GM12878 (cell line): Measurements from ENCODE around the gene THAP7. TPM values are rescaled to one million over a fixed set of nuclear protein-coding genes. Genes with fewer than 3 reads are reported as not detected.
A peak's percentile ranks its signal among the peaks of the same experiment; 100 is the strongest.

Source experiments
- ATAC-seq: fragments of 200-7000 bp; cut with Tn5 transposase; 3 replicates; pipeline ENCODE4 v1.9.1; 2020; ENCODE audit warnings: mild to moderate bottlenecking, moderate library complexity
- BruUV-seq: library from RNA; stranded (reverse); fragments of 400-500 nt; replicated peaks from 2 replicates; lab custom pipeline; 2021; lab: Mats Ljungman, UMichigan
- CTCF ChIA-PET: fragments of 300-600 bp; sonication (Branson Sonifier 250); formaldehyde crosslinking; extraction: SDS; loops from one replicate; lab custom pipeline; 2021; ENCODE audit warnings: inconsistent platforms; lab: Yijun Ruan, JAX
- POLR2A ChIA-PET: fragments of 350-600 bp; formaldehyde crosslinking; extraction: SDS; loops from one replicate; lab custom pipeline; 2021; ENCODE audit warnings: inconsistent platforms; lab: Charles Lee
- RAD21 ChIA-PET: fragments of 300-600 bp; sonication (Branson Sonifier 250); formaldehyde crosslinking; loops from one replicate; lab custom pipeline; 2023; ENCODE audit warnings: antibody characterized with exemption; ENCODE audit not compliant: unreplicated experiment; lab: Charles Lee
- SMC1A ChIA-PET: fragments of 300-600 bp; sonication (Branson Sonifier 250); formaldehyde crosslinking; loops from one replicate; lab custom pipeline; 2023; ENCODE audit not compliant: unreplicated experiment, uncharacterized antibody; lab: Charles Lee
- DNase-seq: peaks from one replicate; pipeline ENCODE4 v3.0.0-alpha.2; 2011; ENCODE audit warnings: low read depth, low spot score
- FAIRE-seq: peaks from 3 replicates; lab custom pipeline; 2011; peaks lifted over from hg19 to GRCh38; lab: Jason Lieb, UNC
- H2AFZ ChIP-seq: 2 replicates; pipeline ENCODE4 v1.6.0; 2011; ENCODE audit warnings: low read depth, low read length, control low read depth; ENCODE audit not compliant: control insufficient read depth
- H3K27ac ChIP-seq: 2 replicates; pipeline ENCODE4 v1.5.1; 2011; ENCODE audit warnings: control low read depth; ENCODE audit not compliant: control insufficient read depth, insufficient read depth
- H3K27me3 ChIP-seq, 2 experiments: replicated peaks in 1 of 2; 2 replicates each; pipeline versions ENCODE4 v1.6.0 to v1.6.1; 2011; ENCODE audit warnings: low read length in 1 of 2; ENCODE audit not compliant: control insufficient read depth in 2 of 2, insufficient read depth in 2 of 2
- H3K36me3 ChIP-seq, 2 experiments: 2 replicates each; pipeline ENCODE4 v1.5.1; 2011; ENCODE audit warnings: low read length in 1 of 2; ENCODE audit not compliant: control insufficient read depth in 2 of 2, insufficient read depth in 2 of 2
- H3K4me1 ChIP-seq: 2 replicates; pipeline ENCODE4 v1.6.1; 2011; ENCODE audit warnings: mild to moderate bottlenecking, low read length, moderate library complexity, mixed read lengths; ENCODE audit not compliant: control insufficient read depth, insufficient read depth
- H3K4me2 ChIP-seq: 2 replicates; pipeline ENCODE4 v1.6.0; 2011; ENCODE audit warnings: control low read depth; ENCODE audit not compliant: control insufficient read depth, insufficient read depth
- H3K4me3 ChIP-seq: fragments of 200-600 bp; sonication (generic); 2 replicates; pipeline ENCODE4 v1.5.1; 2016
- H3K79me2 ChIP-seq: 2 replicates; pipeline ENCODE4 v1.6.0; 2011; ENCODE audit warnings: low read length; ENCODE audit not compliant: control insufficient read depth, insufficient read depth
- H3K9ac ChIP-seq: 2 replicates; pipeline ENCODE4 v1.8.0; 2011; ENCODE audit warnings: low read length, control low read depth, mixed read lengths; ENCODE audit not compliant: control insufficient read depth, insufficient read depth
- H3K9me3 ChIP-seq: replicated peaks from 3 replicates; pipeline ENCODE4 v1.5.1; 2011; ENCODE audit warnings: mild to moderate bottlenecking, low read length; ENCODE audit not compliant: control insufficient read depth, insufficient read depth
- H4K20me1 ChIP-seq: 2 replicates; pipeline ENCODE4 v1.6.0; 2011; ENCODE audit not compliant: control insufficient read depth, insufficient read depth
- BHLHE40 ChIP-seq, 2 experiments: fragments of 450-650 bp in 1 of 2; IDR thresholded peaks; 2 replicates each; pipeline ENCODE4 v1.6.1; 2011 to 2017; ENCODE audit warnings: low read depth in 2 of 2, borderline replicate concordance in 1 of 2, improper control_type of control experiment in 1 of 2, low read length in 1 of 2, mild to moderate bottlenecking in 1 of 2
- CBX5 ChIP-seq: sonication (generic); IDR thresholded peaks from 2 replicates; pipeline ENCODE4 v1.6.1; 2016; ENCODE audit warnings: low read depth, moderate library complexity, mild to moderate bottlenecking, inconsistent platforms
- ETV6 ChIP-seq, 2 experiments: fragments of 450-650 bp in 1 of 2; IDR thresholded peaks in 1 of 2; conservative IDR thresholded peaks in 1 of 2; 2 replicates each; pipeline ENCODE4 v1.6.1; 2014; ENCODE audit warnings: antibody characterized with exemption in 1 of 2, borderline replicate concordance in 1 of 2, low read depth in 1 of 2, mild to moderate bottlenecking in 1 of 2, moderate library complexity in 1 of 2
- MEF2A ChIP-seq: IDR thresholded peaks from 2 replicates; pipeline ENCODE4 v1.6.1; 2011; ENCODE audit warnings: low read depth, mild to moderate bottlenecking, low read length, moderate library complexity; ENCODE audit not compliant: insufficient read depth
- PAX5 ChIP-seq: IDR thresholded peaks from 2 replicates; pipeline ENCODE4 v1.6.1; 2011; ENCODE audit warnings: low read depth, low read length, borderline replicate concordance
- RAD21 ChIP-seq: IDR thresholded peaks from 2 replicates; pipeline ENCODE4 v1.6.1; 2011; ENCODE audit warnings: mild to moderate bottlenecking, low read depth, low read length, moderate library complexity; ENCODE audit not compliant: insufficient read depth
- RFX5 ChIP-seq: IDR thresholded peaks from 2 replicates; pipeline ENCODE4 v1.6.1; 2011; ENCODE audit warnings: low read depth, low read length, improper control_type of control experiment
- SMARCA5 ChIP-seq: fragments of 450-650 bp; IDR thresholded peaks from 2 replicates; pipeline ENCODE4 v1.6.1; 2017; ENCODE audit warnings: mild to moderate bottlenecking
- SUZ12 ChIP-seq: fragments of 200-600 bp; sonication (generic); IDR thresholded peaks from one replicate; pipeline ENCODE4 v1.6.1; 2018; ENCODE audit warnings: antibody characterized with exemption, mild to moderate bottlenecking; ENCODE audit not compliant: unreplicated experiment
- ZBTB4 ChIP-seq: fragments of 450-650 bp; formaldehyde crosslinking; IDR thresholded peaks from 2 replicates; pipeline ENCODE4 v1.4.0; 2022; ENCODE audit warnings: mild to moderate bottlenecking, moderate library complexity
- WGBS: methylation state at CpG from one replicate; pipeline ENCODE4 v1.1.6; 2016; ENCODE audit warnings: low lambda C conversion rate; ENCODE audit not compliant: insufficient replicate concordance, insufficient coverage; ENCODE audit errors: missing lambda C conversion rate; 5-methylcytosine and 5-hydroxymethylcytosine counted together
- in situ Hi-C: fragments of 300-500 bp; cut with MboI; formaldehyde crosslinking; loops from 9 replicates; pipeline ENCODE4 v1.14.3; 2018; ENCODE audit warnings: mixed read lengths
- intact Hi-C: fragments of 100-400 bp; cut with micrococcal nuclease; formaldehyde crosslinking; loops from one replicate; pipeline ENCODE4 v1.14.2; 2022; ENCODE audit not compliant: unreplicated experiment
- polyA plus RNA-seq, 11 experiments: library from polyadenylated mRNA; depleted of rRNA in 4 of 11; unstranded in 6 of 11; stranded (reverse) in 5 of 11; fragments of >200 nt; fragmentation: Nextera tagmentation in 4 of 11; fragmentation: Illumina TruSeq in 1 of 11; extraction: Ambion mirVana in 4 of 11; extraction: Trizol in 1 of 11; gene quantifications; 1 replicate in 1 of 11; 2 replicates in 10 of 11; pipeline versions ENCODE4 v1.2.1 to v1.2.3, GENCODE V29; 2011 to 2016; ENCODE audit warnings: inconsistent platforms in 2 of 11, missing spikeins in 2 of 11, low read depth in 1 of 11
- total RNA-seq, 4 experiments: library from RNA; depleted of rRNA in 3 of 4; stranded (reverse); fragments of >200 nt in 3 of 4; fragmentation: Illumina TruSeq in 1 of 4; extraction: Trizol in 1 of 4; gene quantifications; 2 replicates each; pipeline versions ENCODE4 v1.2.1 to v1.2.3, GENCODE V29; 2013 to 2021
- TF ChIP-seq, protein P1 (sequence below): fragments of 450-650 bp; IDR thresholded peaks from 2 replicates; pipeline ENCODE4 v1.6.1; 2016; ENCODE audit warnings: mild to moderate bottlenecking

The THAP7 gene
- total and polyA plus RNA-seq, 10 of the 15 experiments (the other 5 are each of a cell fraction or from before 2014, with no cell fraction given) = 0.66 to 58.3 (median 26.3) TPM

DNA sequence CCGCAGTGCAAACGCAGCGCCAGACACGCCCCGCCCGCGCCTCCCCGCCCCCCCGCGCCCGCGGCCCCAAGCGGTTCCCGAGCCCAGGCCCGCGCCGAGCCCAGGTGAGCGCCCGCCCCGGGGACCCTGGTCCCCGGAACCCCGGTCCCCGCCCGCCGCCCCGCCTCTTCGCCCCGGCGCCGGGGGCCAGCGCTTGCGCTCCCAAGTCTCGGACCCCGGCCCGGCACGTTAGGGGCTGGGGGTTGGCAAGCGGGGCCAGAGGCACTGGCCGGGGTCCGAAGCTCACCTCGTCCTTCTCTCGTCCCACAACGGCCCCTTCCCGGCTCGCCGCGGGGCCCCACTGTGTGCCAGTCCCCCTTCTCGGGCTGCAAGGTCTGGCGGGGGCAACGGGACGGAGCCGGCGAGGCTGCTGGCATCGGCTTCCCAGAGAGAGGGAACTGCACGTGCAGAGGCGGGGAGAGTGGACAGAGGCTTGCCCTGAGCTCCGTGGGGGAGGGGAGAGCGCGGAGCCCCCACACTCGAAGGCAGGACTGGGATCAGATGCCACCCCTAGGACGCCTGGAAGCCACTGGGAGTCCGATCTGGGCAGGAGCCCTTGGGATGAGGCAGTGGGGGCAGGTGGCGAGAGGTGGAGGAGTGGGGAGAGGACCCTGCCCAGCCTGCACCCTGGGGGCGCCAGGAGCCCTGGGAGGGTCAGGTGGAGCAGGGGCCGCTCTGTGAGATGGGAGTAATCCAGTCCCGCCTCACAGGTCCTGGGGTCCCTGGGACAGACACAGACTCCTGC is 36.6 kb downstream of the THAP7 start:
- H3K36me3 ChIP-seq = no peaks in the 10 kb centered on the region
- TF ChIP-seq PAX5 (no peak), MEF2A (no peak), SUZ12 (peak; percentile 80), SMARCA5 (no peak), BHLHE40 (IDR thresholded peaks at IDR 0.05; ENCODE audit: borderline replicate concordance in 1 of 2, low read depth in 2 of 2, low read length in 1 of 2) (peak in 1 of 2 experiments; percentile 13; a peak in 1 of 4 replicates)
- H2AFZ ChIP-seq = no peak overlapping the region
- H3K9ac ChIP-seq = no peak overlapping the region
- SMC1A ChIA-PET = no interaction called here
- peaks cover 3% of the 10 kb centered on the region for H3K4me1 ChIP-seq
- DNase-seq (no peak), ATAC-seq (no peak), FAIRE-seq (no peak)
- WGBS = 31% methylated on average over 22 of the region's 65 CpGs
- no peaks in the 10 kb centered on the region; the same call in 1 of the 2 replicates for H4K20me1 ChIP-seq
- intact Hi-C loops = no loop called here
- H3K4me3 ChIP-seq = no peak overlapping the region
- CTCF ChIA-PET = no interaction called here
- no peaks in the 10 kb centered on the region for H3K79me2 ChIP-seq
- BruUV-seq = no TSS peak
- RAD21 ChIA-PET = no interaction called here
- POLR2A ChIA-PET = no interaction called here
- no peak overlapping the region for H3K4me2 ChIP-seq
- no peaks in the 10 kb centered on the region for H3K9me3 ChIP-seq
- in situ Hi-C loops = no loop called here
- peaks cover 2 to 4% of the 10 kb centered on the region in 2 experiments; a peak in 3 of 4 replicates for H3K27me3 ChIP-seq
- H3K27ac ChIP-seq = no peak overlapping the region

DNA sequence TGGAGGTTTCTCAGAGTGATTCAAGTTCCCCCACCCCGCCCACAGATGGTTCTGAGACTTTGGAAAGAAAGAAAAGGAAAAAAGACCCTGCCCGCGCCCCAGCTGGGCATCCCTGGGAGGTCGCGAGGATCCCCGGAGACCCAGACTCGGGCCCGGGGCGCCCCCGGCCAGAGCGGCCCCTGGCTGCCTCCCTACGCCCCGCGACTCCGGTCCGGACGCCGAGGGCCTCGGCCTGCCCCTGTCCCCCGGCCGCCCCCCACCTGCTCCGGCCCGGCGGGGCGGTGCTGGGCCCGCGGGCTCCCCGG is 37.2 kb downstream of the THAP7 start:
- ChIA-PET SMC1A (no interaction called here), RAD21 (no interaction called here), CTCF (no interaction called here), POLR2A (no interaction called here)
- Histone ChIP-seq H4K20me1 (no peaks in the 10 kb centered on the region; the same call in 1 of the 2 replicates), H3K4me1 (peaks cover 3% of the 10 kb centered on the region), H3K27ac (no peak overlapping the region), H3K27me3 (peaks cover 2 to 4% of the 10 kb centered on the region in 2 experiments; a peak in 3 of 4 replicates), H3K9ac (no peak overlapping the region), H3K4me3 (no peak overlapping the region), H3K79me2 (no peaks in the 10 kb centered on the region), H3K4me2 (peak overlapping the region; percentile 17; the same call in 1 of the 2 replicates), H3K36me3 (no peaks in the 10 kb centered on the region), H2AFZ (no peak overlapping the region), H3K9me3 (no peaks in the 10 kb centered on the region)
- no TSS peak for BruUV-seq
- DNase-seq (no peak), FAIRE-seq (no peak), ATAC-seq (no peak)
- intact Hi-C loops = no loop called here
- WGBS = 16% methylated on average over 14 of the region's 28 CpGs
- in situ Hi-C loops = no loop called here
- TF ChIP-seq, protein P1, sequence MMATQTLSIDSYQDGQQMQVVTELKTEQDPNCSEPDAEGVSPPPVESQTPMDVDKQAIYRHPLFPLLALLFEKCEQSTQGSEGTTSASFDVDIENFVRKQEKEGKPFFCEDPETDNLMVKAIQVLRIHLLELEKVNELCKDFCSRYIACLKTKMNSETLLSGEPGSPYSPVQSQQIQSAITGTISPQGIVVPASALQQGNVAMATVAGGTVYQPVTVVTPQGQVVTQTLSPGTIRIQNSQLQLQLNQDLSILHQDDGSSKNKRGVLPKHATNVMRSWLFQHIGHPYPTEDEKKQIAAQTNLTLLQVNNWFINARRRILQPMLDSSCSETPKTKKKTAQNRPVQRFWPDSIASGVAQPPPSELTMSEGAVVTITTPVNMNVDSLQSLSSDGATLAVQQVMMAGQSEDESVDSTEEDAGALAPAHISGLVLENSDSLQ = no peak
- TF ChIP-seq RFX5 (no peak), ZBTB4 (CRISPR knock-in tag) (no peak), RAD21 (no peak), CBX5 (no peak), ETV6 (conservative IDR thresholded peaks at IDR 0.05 in 1 of 2, IDR thresholded peaks at IDR 0.05 in 1 of 2; ENCODE audit: borderline replicate concordance in 1 of 2, low read depth in 1 of 2) (no peak)
